C4-2B (cell line): ENCODE measurements around the gene DAP.

ENCODE experiments used
- ZFX ChIP-seq: fragments of 450-650 bp; IDR thresholded peaks from 2 replicates; pipeline ENCODE4 v1.6.1; 2017
- TF ChIP-seq, protein P1 (sequence below): fragments of 450-650 bp; conservative IDR thresholded peaks from 2 replicates; pipeline ENCODE4 v1.5.1; 2017; ENCODE audit warnings: mild to moderate bottlenecking

DNA sequence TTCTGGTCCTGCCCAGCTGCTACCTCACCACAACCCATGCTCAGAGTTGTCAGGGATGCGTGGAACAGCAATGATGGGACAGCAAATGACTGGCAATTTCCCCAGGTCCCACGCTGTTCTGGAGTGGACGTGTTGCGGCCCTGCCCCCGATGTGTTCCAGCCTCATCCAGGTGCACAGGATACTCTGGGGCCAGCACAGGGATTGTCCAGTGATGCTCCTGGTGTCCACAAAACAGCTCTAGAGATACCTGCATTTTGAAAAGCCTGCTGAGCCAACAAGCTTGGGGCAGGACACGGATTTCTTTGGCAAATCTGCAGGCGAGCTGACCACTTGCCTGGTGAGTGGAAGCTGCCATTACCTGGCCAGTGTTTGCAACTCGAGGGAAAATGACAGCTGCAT lies 108.4 kb downstream of the DAP start:
- TF ChIP-seq, protein P1, sequence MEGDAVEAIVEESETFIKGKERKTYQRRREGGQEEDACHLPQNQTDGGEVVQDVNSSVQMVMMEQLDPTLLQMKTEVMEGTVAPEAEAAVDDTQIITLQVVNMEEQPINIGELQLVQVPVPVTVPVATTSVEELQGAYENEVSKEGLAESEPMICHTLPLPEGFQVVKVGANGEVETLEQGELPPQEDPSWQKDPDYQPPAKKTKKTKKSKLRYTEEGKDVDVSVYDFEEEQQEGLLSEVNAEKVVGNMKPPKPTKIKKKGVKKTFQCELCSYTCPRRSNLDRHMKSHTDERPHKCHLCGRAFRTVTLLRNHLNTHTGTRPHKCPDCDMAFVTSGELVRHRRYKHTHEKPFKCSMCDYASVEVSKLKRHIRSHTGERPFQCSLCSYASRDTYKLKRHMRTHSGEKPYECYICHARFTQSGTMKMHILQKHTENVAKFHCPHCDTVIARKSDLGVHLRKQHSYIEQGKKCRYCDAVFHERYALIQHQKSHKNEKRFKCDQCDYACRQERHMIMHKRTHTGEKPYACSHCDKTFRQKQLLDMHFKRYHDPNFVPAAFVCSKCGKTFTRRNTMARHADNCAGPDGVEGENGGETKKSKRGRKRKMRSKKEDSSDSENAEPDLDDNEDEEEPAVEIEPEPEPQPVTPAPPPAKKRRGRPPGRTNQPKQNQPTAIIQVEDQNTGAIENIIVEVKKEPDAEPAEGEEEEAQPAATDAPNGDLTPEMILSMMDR = no peak
- no peak for TF ChIP-seq ZFX
